ENCODE measurements around the gene RPS5. TPM values are rescaled to one million over a fixed set of nuclear protein-coding genes. Genes with fewer than 3 reads are reported as not detected.
A peak's percentile ranks its signal among the peaks of the same experiment; 100 is the strongest.
"Not testable (repeated sequence)": the region's sequence is repeated elsewhere in the genome, so short reads cannot be mapped to it uniquely, and the experiment has no call there.

The RPS5 gene
- total RNA-seq, 1 experiment from 2014 or later, result 1,400 TPM

- H2AFZ ChIP-seq (ENCODE audit: low read length), result no peak overlapping the region
- H3K18ac ChIP-seq (ENCODE audit: insufficient read length, low read depth, low read length), result peak overlapping the region; percentile 68
- no peak overlapping the region for H3K4ac ChIP-seq (ENCODE audit: low read depth, low read length)
- H3K79me2 ChIP-seq (ENCODE audit: insufficient read depth, low read length), result no peaks in the 10 kb centered on the region
- H3K9me3 ChIP-seq (ENCODE audit: control insufficient read depth, low read depth, low read length), result no peaks in the 10 kb centered on the region
- Mint-ChIP-seq H3K9me3 (peaks cover 8 to 13% of the 10 kb centered on the region in 2 experiments; a peak in 4 of 5 replicates), H3K36me3 (ENCODE audit: insufficient read depth in 1 of 3, low read depth in 3 of 3) (peaks cover 7 to 11% (median 7%) of the 10 kb centered on the region in 3 experiments; a peak in 6 of 7 replicates), H3K4me3 (peak overlapping the region; percentile 82 to 94), H3K27ac (no peak overlapping the region), H3K27me3 (ENCODE audit: low read depth) (peaks cover 10% of the 10 kb centered on the region), H3K4me1 (peaks cover 13% of the 10 kb centered on the region in 2 experiments)
- H4K91ac ChIP-seq (ENCODE audit: insufficient read length, low read depth, low read length), result no peak overlapping the region
- H4K20me1 ChIP-seq (ENCODE audit: control insufficient read depth, insufficient read depth, insufficient read length), result no peaks in the 10 kb centered on the region
- TF ChIP-seq, protein P1, sequence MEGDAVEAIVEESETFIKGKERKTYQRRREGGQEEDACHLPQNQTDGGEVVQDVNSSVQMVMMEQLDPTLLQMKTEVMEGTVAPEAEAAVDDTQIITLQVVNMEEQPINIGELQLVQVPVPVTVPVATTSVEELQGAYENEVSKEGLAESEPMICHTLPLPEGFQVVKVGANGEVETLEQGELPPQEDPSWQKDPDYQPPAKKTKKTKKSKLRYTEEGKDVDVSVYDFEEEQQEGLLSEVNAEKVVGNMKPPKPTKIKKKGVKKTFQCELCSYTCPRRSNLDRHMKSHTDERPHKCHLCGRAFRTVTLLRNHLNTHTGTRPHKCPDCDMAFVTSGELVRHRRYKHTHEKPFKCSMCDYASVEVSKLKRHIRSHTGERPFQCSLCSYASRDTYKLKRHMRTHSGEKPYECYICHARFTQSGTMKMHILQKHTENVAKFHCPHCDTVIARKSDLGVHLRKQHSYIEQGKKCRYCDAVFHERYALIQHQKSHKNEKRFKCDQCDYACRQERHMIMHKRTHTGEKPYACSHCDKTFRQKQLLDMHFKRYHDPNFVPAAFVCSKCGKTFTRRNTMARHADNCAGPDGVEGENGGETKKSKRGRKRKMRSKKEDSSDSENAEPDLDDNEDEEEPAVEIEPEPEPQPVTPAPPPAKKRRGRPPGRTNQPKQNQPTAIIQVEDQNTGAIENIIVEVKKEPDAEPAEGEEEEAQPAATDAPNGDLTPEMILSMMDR (conservative IDR thresholded peaks at IDR 0.05), result no peak
- H4K5ac ChIP-seq (ENCODE audit: insufficient read length, low read depth, low read length), result no peak overlapping the region
- H3K4me2 ChIP-seq (ENCODE audit: insufficient read depth, insufficient read length, low read length), result peak overlapping the region; percentile 25
- no peak overlapping the region for H2BK5ac ChIP-seq (ENCODE audit: insufficient read length, low read length)
- no peak overlapping the region for H2AK5ac ChIP-seq (ENCODE audit: insufficient read length, low read length)
- H2BK120ac ChIP-seq (ENCODE audit: low read depth, low read length, poor library complexity, severe bottlenecking), result no peak overlapping the region
- H2BK12ac ChIP-seq (ENCODE audit: insufficient read length, low read depth, low read length), result no peak overlapping the region
- no CpG with 5 or more reads among the region's 23 CpGs for WGBS (ENCODE audit: extremely low coverage, insufficient read length, low lambda C conversion rate)
- H3T11ph ChIP-seq (ENCODE audit: low read length), result no peak overlapping the region
- no peak overlapping the region for H3K14ac ChIP-seq (ENCODE audit: insufficient read depth, low read length)
- H3K23me2 ChIP-seq (ENCODE audit: insufficient read length, low read depth, low read length, poor library complexity, severe bottlenecking), result peaks cover 7% of the 10 kb centered on the region
- H3K23ac ChIP-seq (ENCODE audit: insufficient read length, low read depth, low read length), result no peak overlapping the region
- H3K79me1 ChIP-seq (ENCODE audit: insufficient read depth, low read depth, low read length, poor library complexity, severe bottlenecking), result no peaks in the 10 kb centered on the region
- H2BK15ac ChIP-seq (ENCODE audit: low read depth, low read length), result no peak overlapping the region; the same call in 1 of the 2 replicates
- no peak for DNase-seq
- H3K27ac ChIP-seq (ENCODE audit: insufficient read length, low read depth, low read length), result no peak overlapping the region
- no peak overlapping the region for H3K9ac ChIP-seq (ENCODE audit: extremely low read depth, insufficient read length, low read length)
- H3K4me1 ChIP-seq (ENCODE audit: insufficient read depth, low read length), result no peaks in the 10 kb centered on the region; the same call in 1 of the 2 replicates
- H3K27me3 ChIP-seq (ENCODE audit: insufficient read depth, low read length), result no peaks in the 10 kb centered on the region; the same call in 1 of the 2 replicates
- H4K8ac ChIP-seq (replicated peaks; ENCODE audit: insufficient read length, low read depth, low read length), result no peak overlapping the region
- H3K56ac ChIP-seq (ENCODE audit: insufficient read length, low read depth, low read length), result no peak overlapping the region
- no peak overlapping the region for H2BK20ac ChIP-seq (ENCODE audit: low read depth, low read length, poor library complexity, severe bottlenecking)
These were observed 14.9 kb downstream of the RPS5 start for GRCh38 chr19:58401840-58402421.

DNA sequence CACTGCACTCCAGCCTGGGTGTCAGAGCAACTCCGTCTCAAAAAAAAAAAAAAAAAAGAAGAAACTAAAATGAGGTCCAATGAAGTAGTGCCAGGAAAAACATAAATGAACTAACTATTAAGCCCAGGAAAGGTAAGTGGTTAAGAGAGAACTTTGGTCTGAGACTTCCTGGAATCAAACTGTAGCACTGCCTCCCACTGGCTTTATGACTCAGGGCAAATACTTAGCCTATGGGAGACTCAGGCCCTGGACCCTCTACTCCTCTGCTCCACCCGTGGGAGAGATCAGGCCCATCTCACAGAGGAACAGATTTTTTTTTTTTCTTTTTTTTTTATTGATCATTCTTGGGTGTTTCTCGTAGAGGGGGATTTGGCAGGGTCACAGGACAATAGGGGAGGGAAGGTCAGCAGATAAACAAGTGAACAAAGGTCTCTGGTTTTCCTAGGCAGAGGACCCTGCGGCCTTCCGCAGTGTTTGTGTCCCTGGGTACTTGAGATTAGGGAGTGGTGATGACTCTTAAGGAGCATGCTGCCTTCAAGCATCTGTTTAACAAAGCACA is 16.9 kb downstream of the RPS5 start:
- H4K5ac ChIP-seq (ENCODE audit: insufficient read length, low read depth, low read length); H3K18ac ChIP-seq (ENCODE audit: insufficient read length, low read depth, low read length); H3K4me3 Mint-ChIP-seq; H2BK120ac ChIP-seq (ENCODE audit: low read depth, low read length, poor library complexity, severe bottlenecking); H2AFZ ChIP-seq (ENCODE audit: low read length); H4K20me1 ChIP-seq (ENCODE audit: control insufficient read depth, insufficient read depth, insufficient read length); H2BK12ac ChIP-seq (ENCODE audit: insufficient read length, low read depth, low read length); H3K9me3 ChIP-seq (ENCODE audit: control insufficient read depth, low read depth, low read length); H3K4me1 ChIP-seq (ENCODE audit: insufficient read depth, low read length); H3K79me2 ChIP-seq (ENCODE audit: insufficient read depth, low read length); H2AK5ac ChIP-seq (ENCODE audit: insufficient read length, low read length); H3K56ac ChIP-seq (ENCODE audit: insufficient read length, low read depth, low read length); H2BK20ac ChIP-seq (ENCODE audit: low read depth, low read length, poor library complexity, severe bottlenecking); H2BK15ac ChIP-seq (ENCODE audit: low read depth, low read length); H3K4me2 ChIP-seq (ENCODE audit: insufficient read depth, insufficient read length, low read length); H3K4ac ChIP-seq (ENCODE audit: low read depth, low read length); DNase-seq; H4K8ac ChIP-seq (replicated peaks; ENCODE audit: insufficient read length, low read depth, low read length); H3K9ac ChIP-seq (ENCODE audit: extremely low read depth, insufficient read length, low read length); H3K27me3 Mint-ChIP-seq (ENCODE audit: low read depth); H3K27me3 ChIP-seq (ENCODE audit: insufficient read depth, low read length); H3K27ac ChIP-seq (ENCODE audit: insufficient read length, low read depth, low read length); H3T11ph ChIP-seq (ENCODE audit: low read length); H3K79me1 ChIP-seq (ENCODE audit: insufficient read depth, low read depth, low read length, poor library complexity, severe bottlenecking); H4K91ac ChIP-seq (ENCODE audit: insufficient read length, low read depth, low read length); H3K14ac ChIP-seq (ENCODE audit: insufficient read depth, low read length); H2BK5ac ChIP-seq (ENCODE audit: insufficient read length, low read length); H3K23ac ChIP-seq (ENCODE audit: insufficient read length, low read depth, low read length): not testable (repeated sequence)
- H3K23me2 ChIP-seq (ENCODE audit: insufficient read length, low read depth, low read length, poor library complexity, severe bottlenecking), result peaks cover 19% of the 10 kb centered on the region
- Mint-ChIP-seq H3K36me3 (ENCODE audit: insufficient read depth in 1 of 3, low read depth in 3 of 3) (peaks cover 8 to 11% (median 9%) of the 10 kb centered on the region in 3 experiments; a peak in 6 of 7 replicates), H3K9me3 (peaks cover 10 to 13% of the 10 kb centered on the region in 2 experiments; a peak in 4 of 5 replicates), H3K27ac (peak overlapping the region in 1 of 3 experiments; percentile 55; a peak in 1 of 7 replicates), H3K4me1 (peaks cover 22 to 23% of the 10 kb centered on the region in 2 experiments)
- no CpG with 5 or more reads among the region's 5 CpGs for WGBS (ENCODE audit: extremely low coverage, insufficient read length, low lambda C conversion rate)

Data from H9 (cell line).